Activated naive CD4-positive, alpha-beta T cell (primary cell): ENCODE results near the gene RAP1A.
"Not testable (repeated sequence)": the region's sequence is repeated elsewhere in the genome, so short reads cannot be mapped to it uniquely, and the experiment has no call there.

Experiments used
- DNase-seq, 4 experiments: peaks; one replicate each; lab custom pipeline; 2025; lab: John Stamatoyannopoulos, UW

Gene RAP1A

GRCh38 chr1:111665497-111665896 lies 45.9 kb downstream of the RAP1A start:
- DNase-seq: no peak

GRCh38 chr1:111666828-111667227 lies 47.2 kb downstream of the RAP1A start:
- DNase-seq: no peak

GRCh38 chr1:111669268-111669667 lies 49.7 kb downstream of the RAP1A start:
- no peak for DNase-seq

- no peak for DNase-seq
Measured at GRCh38 chr1:111671852-111672251, 52.3 kb downstream of the RAP1A start.

- no peak for DNase-seq
Measured at GRCh38 chr1:111672331-111672730, 52.7 kb downstream of the RAP1A start.

- no peak for DNase-seq
Measured at GRCh38 chr1:111677604-111678003, 58.0 kb downstream of the RAP1A start.

- no peak for DNase-seq
Measured at GRCh38 chr1:111679541-111679940, 60.0 kb downstream of the RAP1A start.

GRCh38 chr1:111680212-111680800 lies 60.7 kb downstream of the RAP1A start:
- not testable (repeated sequence) for DNase-seq

- not testable (repeated sequence) for DNase-seq
Measured at GRCh38 chr1:111685293-111686153, 65.9 kb downstream of the RAP1A start.

- DNase-seq: no peak
Measured at GRCh38 chr1:111690306-111690617, 70.7 kb downstream of the RAP1A start.

- DNase-seq: no peak
Measured at GRCh38 chr1:111691886-111692285, 72.3 kb downstream of the RAP1A start.

- DNase-seq: no peak
Measured at GRCh38 chr1:111695801-111696200, 76.2 kb downstream of the RAP1A start.

GRCh38 chr1:111696330-111696729 lies 76.7 kb downstream of the RAP1A start:
- no peak for DNase-seq

- DNase-seq: no peak
Measured at GRCh38 chr1:111699268-111699667, 79.7 kb downstream of the RAP1A start.

GRCh38 chr1:111702504-111703050 lies 83.0 kb downstream of the RAP1A start:
- DNase-seq: no peak

GRCh38 chr1:111704240-111704639 lies 84.7 kb downstream of the RAP1A start:
- DNase-seq: no peak

GRCh38 chr1:111704776-111705175 lies 85.2 kb downstream of the RAP1A start:
- no peak for DNase-seq

- no peak for DNase-seq
Measured at GRCh38 chr1:111705841-111706240, 86.3 kb downstream of the RAP1A start.

GRCh38 chr1:111706921-111707320 lies 87.3 kb downstream of the RAP1A start:
- no peak for DNase-seq

- no peak for DNase-seq
Measured at GRCh38 chr1:111707906-111708305, 88.3 kb downstream of the RAP1A start.

GRCh38 chr1:111709986-111710385 lies 90.4 kb downstream of the RAP1A start:
- no peak for DNase-seq

- no peak for DNase-seq
Measured at GRCh38 chr1:111716333-111716732, 96.7 kb downstream of the RAP1A start.

- DNase-seq: no peak
Measured at GRCh38 chr1:111717450-111717849, 97.9 kb downstream of the RAP1A start.
